HFF-Myc (cell line): ENCODE measurements around the gene CHSY1.

Source experiments
- DNase-seq: peaks from one replicate; pipeline ENCODE4 v3.0.0-alpha.2; 2011; ENCODE audit warnings: low read depth; ENCODE audit errors: extremely low read depth
- H3K4me3 ChIP-seq: replicated peaks from 2 replicates; pipeline ENCODE4 v1.5.1; 2011; ENCODE audit warnings: low read depth, mild to moderate bottlenecking, control low read depth, low read length
- TF ChIP-seq, protein P1 (sequence below): IDR thresholded peaks from 2 replicates; pipeline ENCODE4 v1.5.1; 2012; ENCODE audit warnings: mild to moderate bottlenecking, low read depth, low read length, control low read depth; ENCODE audit errors: missing control alignments

CHSY1 gene

GRCh38 chr15:101250873-101251829, 697 bp downstream of the CHSY1 start:
- TF ChIP-seq, protein P1, sequence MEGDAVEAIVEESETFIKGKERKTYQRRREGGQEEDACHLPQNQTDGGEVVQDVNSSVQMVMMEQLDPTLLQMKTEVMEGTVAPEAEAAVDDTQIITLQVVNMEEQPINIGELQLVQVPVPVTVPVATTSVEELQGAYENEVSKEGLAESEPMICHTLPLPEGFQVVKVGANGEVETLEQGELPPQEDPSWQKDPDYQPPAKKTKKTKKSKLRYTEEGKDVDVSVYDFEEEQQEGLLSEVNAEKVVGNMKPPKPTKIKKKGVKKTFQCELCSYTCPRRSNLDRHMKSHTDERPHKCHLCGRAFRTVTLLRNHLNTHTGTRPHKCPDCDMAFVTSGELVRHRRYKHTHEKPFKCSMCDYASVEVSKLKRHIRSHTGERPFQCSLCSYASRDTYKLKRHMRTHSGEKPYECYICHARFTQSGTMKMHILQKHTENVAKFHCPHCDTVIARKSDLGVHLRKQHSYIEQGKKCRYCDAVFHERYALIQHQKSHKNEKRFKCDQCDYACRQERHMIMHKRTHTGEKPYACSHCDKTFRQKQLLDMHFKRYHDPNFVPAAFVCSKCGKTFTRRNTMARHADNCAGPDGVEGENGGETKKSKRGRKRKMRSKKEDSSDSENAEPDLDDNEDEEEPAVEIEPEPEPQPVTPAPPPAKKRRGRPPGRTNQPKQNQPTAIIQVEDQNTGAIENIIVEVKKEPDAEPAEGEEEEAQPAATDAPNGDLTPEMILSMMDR: no peak

DNA sequence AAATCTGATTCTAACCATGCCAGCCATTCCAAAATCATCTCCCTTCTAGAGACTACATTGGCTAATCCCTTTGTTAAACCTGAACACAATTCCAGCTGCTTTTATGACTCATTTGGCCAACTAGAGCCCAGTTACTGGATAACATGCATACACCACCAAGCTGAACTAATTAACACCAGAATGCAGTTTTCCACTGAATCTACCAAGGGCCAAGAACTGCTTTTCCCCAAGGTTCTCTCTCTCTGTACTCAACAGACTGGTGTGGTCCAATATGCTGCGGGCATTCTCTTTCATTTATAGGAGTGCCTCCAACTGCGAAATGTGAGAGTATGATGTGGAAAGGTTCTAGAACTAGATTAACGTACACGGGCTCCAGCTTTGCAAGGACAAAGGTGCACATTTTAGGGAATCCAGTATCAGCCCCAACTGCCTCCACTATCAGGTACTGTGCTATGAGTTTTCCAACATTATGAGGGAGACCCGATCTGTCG, 1.5 kb downstream of the CHSY1 start:
- H3K4me3 ChIP-seq: peak overlapping the region; percentile 84
- DNase-seq: peak; percentile 59
- TF ChIP-seq, protein P1: no peak

More at GRCh38 chr15:101250873-101251829, 697 bp downstream of the CHSY1 start:
- no peak for DNase-seq
- peak overlapping the region; percentile 84 for H3K4me3 ChIP-seq

DNA sequence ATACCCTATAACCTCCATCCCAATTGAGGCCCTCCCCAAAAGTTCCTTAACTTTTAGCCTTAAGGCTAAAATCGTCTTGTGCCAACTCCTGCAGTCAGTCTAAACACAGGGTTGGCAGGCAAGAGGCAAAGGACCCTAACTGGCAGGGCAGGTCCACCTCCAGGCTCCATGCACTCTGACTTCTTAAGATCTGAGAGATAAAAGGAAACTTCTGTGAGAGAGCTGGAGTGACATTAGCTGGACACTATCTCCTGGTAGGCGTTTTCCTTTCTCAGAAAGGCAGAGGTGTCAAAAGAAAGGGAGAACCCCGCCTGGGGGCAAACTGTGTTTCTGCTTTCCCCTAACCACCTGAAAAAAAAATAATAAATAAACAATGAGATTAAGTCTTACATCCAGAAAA, 3.6 kb downstream of the CHSY1 start:
- TF ChIP-seq, protein P1: no peak
- DNase-seq: no peak
- no peak overlapping the region for H3K4me3 ChIP-seq

DNA sequence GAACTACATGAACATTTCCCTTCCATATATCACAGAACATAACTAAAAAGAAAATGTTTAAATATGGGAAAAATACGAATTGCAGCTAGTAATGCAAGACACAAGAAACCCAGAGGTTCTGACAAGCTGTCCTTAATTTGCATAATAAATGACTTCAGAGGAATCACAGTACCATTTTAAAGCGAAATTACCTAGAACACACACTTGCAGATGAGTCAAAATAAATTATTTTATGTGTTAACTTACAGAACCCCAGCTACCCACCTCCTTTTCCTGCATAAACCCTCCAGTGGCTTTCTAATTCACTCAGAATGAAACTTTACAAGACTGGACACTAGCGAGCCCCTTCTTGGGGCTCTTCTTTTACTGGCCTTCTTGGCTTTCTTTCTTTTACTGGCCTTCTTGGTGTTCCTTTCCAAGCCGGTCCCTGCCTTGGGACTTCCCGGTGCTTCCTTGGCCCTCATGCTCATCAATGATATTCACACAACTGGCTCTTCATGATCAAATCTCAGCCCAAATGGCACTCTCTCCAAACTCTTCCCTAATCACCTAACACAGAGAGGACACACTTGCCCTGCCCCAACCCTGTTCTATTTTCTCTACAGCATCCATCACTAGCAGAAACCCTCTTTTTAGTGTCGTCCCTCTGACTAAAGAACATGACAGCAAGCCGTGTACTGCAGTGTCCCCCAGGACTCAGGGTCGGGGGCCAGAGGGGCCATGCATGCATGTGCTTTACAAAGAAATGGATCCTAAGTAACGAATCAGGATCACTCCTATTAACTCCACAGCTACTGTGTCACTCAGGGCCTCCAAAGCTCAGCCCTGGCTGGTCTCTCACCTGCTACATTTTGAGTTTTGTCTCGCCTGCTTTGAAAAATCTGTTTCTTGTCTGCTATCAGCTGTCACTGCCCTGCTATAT, 4.8 kb downstream of the CHSY1 start:
- no peak overlapping the region for H3K4me3 ChIP-seq
- TF ChIP-seq, protein P1: no peak
- DNase-seq: no peak

DNA sequence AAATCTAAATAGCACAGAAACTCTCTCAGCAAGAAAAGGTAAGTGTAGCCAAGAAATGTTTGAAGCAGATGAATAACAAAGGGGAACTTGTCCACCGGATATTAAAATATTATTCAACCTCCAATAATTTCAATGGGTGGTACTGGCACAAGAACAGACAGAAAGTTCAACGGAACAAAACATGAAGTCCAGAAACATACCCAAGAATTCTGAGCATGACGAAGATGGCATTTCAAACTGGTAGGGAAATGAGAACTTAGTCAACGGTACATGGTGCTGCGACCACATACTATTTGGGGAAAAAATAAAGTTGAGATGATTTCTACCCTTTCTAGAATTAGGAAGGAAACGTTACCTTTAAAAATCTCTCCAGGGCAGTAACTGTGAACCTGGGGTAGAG, 5.5 kb downstream of the CHSY1 start:
- no peak overlapping the region for H3K4me3 ChIP-seq
- no peak for DNase-seq
- TF ChIP-seq, protein P1: no peak

DNA sequence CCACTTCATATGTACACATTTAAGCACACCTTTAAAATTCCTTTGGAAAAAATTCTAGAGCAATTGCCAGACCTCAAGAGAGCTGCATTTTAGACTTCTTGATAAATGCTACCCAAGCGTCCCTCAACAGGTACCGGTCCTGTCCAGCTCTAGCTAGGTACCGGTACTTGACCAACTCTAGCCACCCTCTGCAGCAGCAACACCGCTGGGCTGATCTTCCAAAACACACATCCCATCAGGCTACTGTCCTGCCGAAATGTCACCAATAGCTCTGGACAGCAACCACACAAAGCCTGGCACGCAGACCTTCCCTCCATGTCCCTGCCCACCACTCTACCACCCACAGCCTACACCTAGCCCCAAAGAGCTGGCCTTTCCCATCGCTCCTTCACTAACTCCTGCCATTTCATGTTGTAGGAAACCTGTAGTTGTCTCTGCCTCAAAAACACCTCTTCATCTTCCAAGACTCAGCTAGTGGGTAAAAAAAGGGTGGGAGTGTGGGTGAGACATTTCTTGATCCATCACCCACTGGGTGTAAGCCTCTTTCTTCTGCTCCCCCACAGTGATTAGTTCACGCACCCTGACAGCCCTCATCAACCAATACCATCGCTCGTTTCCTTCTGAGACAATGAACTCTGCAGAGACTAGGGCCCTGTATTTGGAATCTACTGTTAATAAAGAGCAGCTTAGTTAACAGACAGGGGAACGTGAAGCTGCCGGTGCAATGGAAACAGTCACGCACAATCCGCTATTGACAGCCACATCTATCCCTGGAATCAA, 6.8 kb downstream of the CHSY1 start:
- TF ChIP-seq, protein P1: no peak
- DNase-seq: no peak
- H3K4me3 ChIP-seq: no peak overlapping the region
